Pancreas (tissue), 10 donors: ENCODE measurements around the gene ZNF880. TPM values are rescaled to one million over a fixed set of nuclear protein-coding genes. Genes with fewer than 3 reads are reported as not detected.

Experiments used
- ATAC-seq, 4 donors: fragments of 200-7000 bp; cut with Tn5 transposase; one replicate each; pipeline versions ENCODE4 v1.8.0 to v1.9.1; 2020; ENCODE audit warnings: mild to moderate bottlenecking in 4 of 4, moderate library complexity in 4 of 4
- DNase-seq, 6 donors: peaks; one replicate each; pipeline ENCODE4 v3.0.0-alpha.2; 2020
- FAIRE-seq: peaks from 2 replicates; lab custom pipeline; 2012; peaks lifted over from hg19 to GRCh38; lab: Jason Lieb, UNC
- H3K27ac ChIP-seq, 4 donors: fragments of 200-600 bp; sonication (generic); 1 replicate in 3 of 4; 2 replicates in 1 of 4; pipeline versions ENCODE4 v1.5.0 to v1.8.0; 2020
- H3K27me3 ChIP-seq, 4 donors: fragments of 200-600 bp; one replicate each; pipeline ENCODE4 v1.8.0; 2021
- H3K36me3 ChIP-seq, 3 donors: fragments of 200-600 bp; sonication (generic) in 1 of 3; one replicate each; pipeline versions ENCODE4 v1.5.0 to v1.8.0; 2020 to 2021
- H3K4me1 ChIP-seq, 3 donors: fragments of 200-600 bp; one replicate each; pipeline ENCODE4 v1.8.0; 2021
- H3K4me3 ChIP-seq, 4 donors: fragments of 200-600 bp; sonication (generic) in 2 of 4; one replicate each; pipeline versions ENCODE4 v1.5.0 to v1.8.0; 2020 to 2021
- H3K9me3 ChIP-seq, 4 donors: fragments of 200-600 bp; one replicate each; pipeline ENCODE4 v1.8.0; 2021
- CTCF ChIP-seq, 4 donors: fragments of 200-600 bp; sonication (generic) in 3 of 4; IDR thresholded peaks; one replicate each; pipeline versions ENCODE4 v1.5.0 to v1.8.0; 2021; ENCODE audit warnings: antibody characterized with exemption in 4 of 4
- WGBS, 2 donors: extraction: QIAGEN DNeasy Blood & Tissue Kit; methylation state at CpG; one replicate each; pipeline ENCODE4 v1.1.7; 2013; 5-methylcytosine and 5-hydroxymethylcytosine counted together
- intact Hi-C, 3 donors: fragments of 100-400 bp; cut with DNase I; formaldehyde crosslinking; loops; one replicate each; pipeline versions ENCODE4 v1.11.1 to v1.14.2; 2022
- polyA plus RNA-seq, 2 donors: library from polyadenylated mRNA; stranded (reverse); fragments of 200-250 nt; gene quantifications; one replicate each; pipeline ENCODE4 v1.2.3, GENCODE V29; 2013
- total RNA-seq, 6 donors: library from RNA; stranded (reverse); fragmentation: NEBNext Ultra II Directional in 4 of 6; extraction: Animal tissue kit (Norgen Biotek cat#: 25700) in 4 of 6; gene quantifications; one replicate each; pipeline versions ENCODE4 v1.2.1 to v1.2.4, GENCODE V29; 2021 to 2023
- donor health status: healthy with polysubstance abuse.
- donor health status: DM: no; HTN: no; CAD: no; lungs with moderate emphysema.
- donor health status: DM: no; HTN: no; CAD: no.
- donor health status: control.
- donor health status: control.
- donor health status: Bipolar disorder and iron deficiency.
- donor health status: DM: yes; HTN: yes; CAD: no.
- donor health status: DM: no; HTN: no; CAD: no.
- donor health status: DM: no; HTN: no; CAD: no.
- donor health status: DM: yes; HTN: yes; CAD: no.

The ZNF880 gene
- total RNA-seq (10 to 100 TPM in 1 of 6 donors, 1 to 10 TPM in 5; 5.0 to 12.4 (median 7.7) TPM), polyA plus RNA-seq (1 to 10 TPM; 6.6 to 9.8 TPM)

GRCh38 chr19:52369559-52370340 is at the start of gene ZNF880:
Gene ZNF880 (plus strand): TSS chr19:52369923. CDS start chr19:52369966, 43 bp downstream.
- peak within 1 kb of the TSS; percentile 53 to 75 (median 65) for H3K4me3 ChIP-seq
- peak within 1 kb of the TSS; percentile 69 to 85 (median 76) for H3K27ac ChIP-seq
- WGBS, 2 donors: 1% methylated on average over 52 of the region's 52 CpGs
- peaks cover 0 to 24% (median 8%) of the 10 kb centered on the region in 3 donors for H3K36me3 ChIP-seq
- peaks cover 0 to 8% (median 3%) of the 10 kb centered on the region in 4 donors for H3K9me3 ChIP-seq
- no peaks in the 10 kb centered on the region for H3K4me1 ChIP-seq
- FAIRE-seq (no peak), ATAC-seq (peak; percentile 100), DNase-seq (peak; percentile 88 to 97 (median 93))
- intact Hi-C loops: no loop called here
- TF ChIP-seq CTCF (IDR thresholded peaks at IDR 0.05): no peak
- no peaks in the 10 kb centered on the region for H3K27me3 ChIP-seq

- H3K36me3 ChIP-seq: peaks cover 14 to 52% (median 40%) of the 10 kb centered on the region in 3 donors
- ATAC-seq: no peak
- no peak for TF ChIP-seq CTCF (IDR thresholded peaks at IDR 0.05)
- no peak for DNase-seq
- FAIRE-seq: no peak
- H3K27ac ChIP-seq: no peak overlapping the region
- H3K9me3 ChIP-seq: peaks cover 0 to 33% (median 21%) of the 10 kb centered on the region in 4 donors
- H3K4me1 ChIP-seq: no peaks in the 10 kb centered on the region
- H3K4me3 ChIP-seq: no peak overlapping the region
- no peaks in the 10 kb centered on the region for H3K27me3 ChIP-seq
- intact Hi-C loops: no loop called here
- 97 to 98% methylated on average over 6 of the region's 6 CpGs for whole genome bisulfite sequencing, 2 donors
Observed at GRCh38 chr19:52322429-52322828, 47.3 kb upstream of the ZNF880 start.

- DNase-seq: no peak
- no peaks in the 10 kb centered on the region for H3K36me3 ChIP-seq
- no peaks in the 10 kb centered on the region for H3K4me1 ChIP-seq
- no peak for TF ChIP-seq CTCF (IDR thresholded peaks at IDR 0.05)
- H3K27me3 ChIP-seq: no peaks in the 10 kb centered on the region
- H3K9me3 ChIP-seq: no peaks in the 10 kb centered on the region
- 80 to 86% methylated on average over 10 of the region's 10 CpGs for WGBS, 2 donors
- no peak overlapping the region for H3K4me3 ChIP-seq
- H3K27ac ChIP-seq: no peak overlapping the region
- intact Hi-C loops: no loop called here
- no peak for ATAC-seq
- FAIRE-seq: no peak
Observed at GRCh38 chr19:52331757-52332156, 38.0 kb upstream of the ZNF880 start.

- Histone ChIP-seq H3K36me3 (no peaks in the 10 kb centered on the region), H3K9me3 (no peaks in the 10 kb centered on the region), H3K27me3 (no peaks in the 10 kb centered on the region), H3K4me3 (peak overlapping the region; percentile 41 to 65 (median 62)), H3K27ac (peak overlapping the region in 3 of 4 donors; percentile 45 to 56 (median 55)), H3K4me1 (no peaks in the 10 kb centered on the region)
- no peak for FAIRE-seq
- ATAC-seq: peak; percentile 29 to 39 (median 34)
- no peak for DNase-seq
- no peak for TF ChIP-seq CTCF (IDR thresholded peaks at IDR 0.05)
- intact Hi-C loops: no loop called here
- WGBS, 2 donors: 43 to 47% methylated on average over 9 of the region's 9 CpGs
Observed at GRCh38 chr19:52335768-52336116, 34.0 kb upstream of the ZNF880 start.
